Measurements from ENCODE around the gene IFI27.
"Not testable (repeated sequence)": the region's sequence is repeated elsewhere in the genome, so short reads cannot be mapped to it uniquely, and the experiment has no call there.

The IFI27 gene

DNA sequence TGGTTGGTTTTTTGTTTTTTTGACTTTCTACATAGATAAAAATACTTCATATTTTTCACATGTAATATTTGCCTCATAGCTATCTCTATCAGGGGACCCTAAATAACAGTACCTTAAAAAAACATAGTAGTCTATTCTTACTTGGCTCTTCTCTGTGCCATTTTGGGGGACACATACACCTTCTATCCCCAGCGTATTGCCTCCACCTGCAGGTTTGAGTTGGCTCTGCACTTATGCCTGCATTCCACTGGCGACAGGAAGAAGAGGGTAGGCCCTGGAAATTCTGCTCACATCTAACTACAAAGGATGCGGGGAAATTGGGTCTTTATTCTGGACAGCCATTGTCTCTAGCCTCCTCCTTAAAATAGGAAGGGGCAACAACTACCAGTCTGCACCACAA, 32.7 kb downstream of the IFI27 start:
- H3K4me1 Mint-ChIP-seq = no peaks in the 10 kb centered on the region
- H3K27ac Mint-ChIP-seq = no peak overlapping the region
- no peaks in the 10 kb centered on the region for H3K9me3 Mint-ChIP-seq
- peaks cover 19% of the 10 kb centered on the region for H3K27me3 Mint-ChIP-seq (ENCODE audit: low read depth)
- TF ChIP-seq, protein P1, sequence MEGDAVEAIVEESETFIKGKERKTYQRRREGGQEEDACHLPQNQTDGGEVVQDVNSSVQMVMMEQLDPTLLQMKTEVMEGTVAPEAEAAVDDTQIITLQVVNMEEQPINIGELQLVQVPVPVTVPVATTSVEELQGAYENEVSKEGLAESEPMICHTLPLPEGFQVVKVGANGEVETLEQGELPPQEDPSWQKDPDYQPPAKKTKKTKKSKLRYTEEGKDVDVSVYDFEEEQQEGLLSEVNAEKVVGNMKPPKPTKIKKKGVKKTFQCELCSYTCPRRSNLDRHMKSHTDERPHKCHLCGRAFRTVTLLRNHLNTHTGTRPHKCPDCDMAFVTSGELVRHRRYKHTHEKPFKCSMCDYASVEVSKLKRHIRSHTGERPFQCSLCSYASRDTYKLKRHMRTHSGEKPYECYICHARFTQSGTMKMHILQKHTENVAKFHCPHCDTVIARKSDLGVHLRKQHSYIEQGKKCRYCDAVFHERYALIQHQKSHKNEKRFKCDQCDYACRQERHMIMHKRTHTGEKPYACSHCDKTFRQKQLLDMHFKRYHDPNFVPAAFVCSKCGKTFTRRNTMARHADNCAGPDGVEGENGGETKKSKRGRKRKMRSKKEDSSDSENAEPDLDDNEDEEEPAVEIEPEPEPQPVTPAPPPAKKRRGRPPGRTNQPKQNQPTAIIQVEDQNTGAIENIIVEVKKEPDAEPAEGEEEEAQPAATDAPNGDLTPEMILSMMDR (IDR thresholded peaks at IDR 0.05; ENCODE audit: unreplicated experiment in 3 of 3) = peak; percentile 19 to 32 (median 21)
- H3K36me3 Mint-ChIP-seq (ENCODE audit: low read depth) = no peaks in the 10 kb centered on the region
- no peak overlapping the region for H3K4me3 Mint-ChIP-seq

DNA sequence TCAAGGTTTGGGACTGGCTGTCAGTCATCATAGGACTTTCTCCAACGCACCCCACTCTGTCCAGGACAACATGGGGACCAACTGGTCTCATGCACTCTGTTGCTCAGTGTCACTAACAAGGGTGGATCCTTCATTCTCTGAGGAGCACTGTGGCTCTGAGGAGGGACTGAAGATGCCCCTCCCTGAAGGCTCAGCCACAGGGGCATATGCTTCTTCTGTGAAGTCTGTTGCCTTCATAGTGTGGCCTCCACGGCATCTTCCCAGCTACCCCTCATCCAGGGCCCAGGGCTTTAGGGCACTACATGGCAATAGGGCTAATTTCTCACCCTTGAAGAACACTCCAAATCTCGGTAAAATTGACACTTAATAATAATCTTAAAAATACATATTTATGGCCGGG, 33.2 kb downstream of the IFI27 start:
- Mint-ChIP-seq H3K27ac (no peak overlapping the region), H3K27me3 (ENCODE audit: low read depth) (peaks cover 20% of the 10 kb centered on the region), H3K4me3 (no peak overlapping the region), H3K36me3 (ENCODE audit: low read depth) (no peaks in the 10 kb centered on the region), H3K4me1 (no peaks in the 10 kb centered on the region), H3K9me3 (no peaks in the 10 kb centered on the region)
- TF ChIP-seq, protein P1 (IDR thresholded peaks at IDR 0.05; ENCODE audit: unreplicated experiment in 3 of 3) = no peak

DNA sequence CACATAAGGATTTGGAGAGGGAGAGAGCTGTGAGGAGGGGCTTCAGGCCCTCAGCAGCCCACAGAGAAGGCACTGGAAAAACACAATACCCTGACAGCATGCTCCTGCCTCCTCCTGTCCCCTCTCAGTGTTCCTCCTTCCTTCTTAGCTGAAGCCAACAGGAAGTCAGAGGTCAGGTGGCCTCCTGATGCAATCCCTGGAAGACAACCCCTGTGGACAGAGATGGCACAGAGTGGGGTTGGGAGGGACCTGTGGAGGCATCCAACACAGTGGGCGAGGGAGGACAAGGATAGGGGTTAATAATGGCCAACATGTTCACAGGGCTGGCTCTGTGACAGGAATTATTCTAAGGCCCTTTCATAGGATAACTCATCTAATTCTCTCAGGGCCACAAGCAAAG, 34.2 kb downstream of the IFI27 start:
- Mint-ChIP-seq H3K4me3 (no peak overlapping the region), H3K36me3 (ENCODE audit: low read depth) (no peaks in the 10 kb centered on the region), H3K9me3 (peaks cover 4% of the 10 kb centered on the region), H3K27me3 (ENCODE audit: low read depth) (peaks cover 23% of the 10 kb centered on the region), H3K27ac (no peak overlapping the region), H3K4me1 (no peaks in the 10 kb centered on the region)
- TF ChIP-seq, protein P1 (IDR thresholded peaks at IDR 0.05; ENCODE audit: unreplicated experiment in 3 of 3) = no peak

DNA sequence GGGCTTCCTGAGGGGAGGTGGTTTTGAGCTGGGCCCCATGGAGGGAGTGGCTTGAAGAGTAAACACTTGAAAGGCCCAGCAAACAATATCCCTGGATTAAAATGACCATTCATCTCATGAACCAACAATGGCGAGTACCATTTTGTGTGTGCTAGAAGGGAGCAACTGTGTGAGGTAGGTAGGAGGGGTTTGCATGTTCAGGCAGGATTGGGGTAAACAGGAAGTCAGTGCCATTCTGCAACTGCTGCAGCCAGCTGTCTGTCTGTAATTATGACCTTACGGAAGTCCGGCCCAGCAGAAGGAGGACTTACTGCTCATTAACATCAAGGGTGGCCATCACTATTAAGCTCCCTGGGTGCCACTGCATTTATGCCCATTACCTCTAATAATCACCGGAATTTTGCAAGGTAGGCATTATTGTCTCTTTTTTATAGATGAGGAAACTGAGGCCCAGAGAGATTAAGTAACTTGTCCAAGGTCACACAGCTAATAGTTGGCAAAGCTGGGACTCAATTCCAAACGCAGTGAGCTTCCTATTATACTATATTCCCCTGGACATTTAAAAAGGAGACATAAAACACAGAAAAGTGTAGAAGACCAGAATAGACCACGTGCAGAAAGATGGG, 35.5 kb downstream of the IFI27 start:
- peaks cover 21% of the 10 kb centered on the region for H3K27me3 Mint-ChIP-seq (ENCODE audit: low read depth)
- H3K36me3 Mint-ChIP-seq (ENCODE audit: low read depth) = no peaks in the 10 kb centered on the region
- TF ChIP-seq, protein P1 (IDR thresholded peaks at IDR 0.05; ENCODE audit: unreplicated experiment in 3 of 3) = no peak
- H3K4me1 Mint-ChIP-seq = no peaks in the 10 kb centered on the region
- no peak overlapping the region for H3K4me3 Mint-ChIP-seq
- H3K9me3 Mint-ChIP-seq = peaks cover 5% of the 10 kb centered on the region
- H3K27ac Mint-ChIP-seq = no peak overlapping the region

DNA sequence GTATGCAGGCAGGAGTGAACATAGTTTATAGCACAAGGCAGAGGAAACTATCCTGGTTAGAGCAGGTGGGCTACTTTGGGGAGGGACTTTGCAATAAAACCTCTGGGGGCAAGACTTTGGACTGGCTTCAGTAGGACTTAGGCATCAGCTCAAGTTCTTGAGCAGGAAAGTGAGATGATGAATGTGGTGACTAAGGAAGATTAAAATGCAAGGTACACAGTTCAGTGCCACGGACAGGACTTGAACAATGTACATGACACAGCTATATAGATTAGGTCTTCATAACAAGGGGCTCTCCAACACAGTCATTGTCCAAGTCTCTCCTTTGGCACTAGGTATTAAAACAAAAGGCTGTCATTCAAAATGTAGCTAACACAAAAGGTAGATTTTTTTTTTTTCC, 42.1 kb downstream of the IFI27 start:
- Mint-ChIP-seq H3K4me3 (no peak overlapping the region), H3K4me1 (no peaks in the 10 kb centered on the region), H3K27me3 (ENCODE audit: low read depth) (peaks cover 28% of the 10 kb centered on the region), H3K36me3 (ENCODE audit: low read depth) (no peaks in the 10 kb centered on the region), H3K9me3 (peaks cover 12% of the 10 kb centered on the region), H3K27ac (no peak overlapping the region)
- TF ChIP-seq, protein P1 (IDR thresholded peaks at IDR 0.05; ENCODE audit: unreplicated experiment in 3 of 3) = no peak

DNA sequence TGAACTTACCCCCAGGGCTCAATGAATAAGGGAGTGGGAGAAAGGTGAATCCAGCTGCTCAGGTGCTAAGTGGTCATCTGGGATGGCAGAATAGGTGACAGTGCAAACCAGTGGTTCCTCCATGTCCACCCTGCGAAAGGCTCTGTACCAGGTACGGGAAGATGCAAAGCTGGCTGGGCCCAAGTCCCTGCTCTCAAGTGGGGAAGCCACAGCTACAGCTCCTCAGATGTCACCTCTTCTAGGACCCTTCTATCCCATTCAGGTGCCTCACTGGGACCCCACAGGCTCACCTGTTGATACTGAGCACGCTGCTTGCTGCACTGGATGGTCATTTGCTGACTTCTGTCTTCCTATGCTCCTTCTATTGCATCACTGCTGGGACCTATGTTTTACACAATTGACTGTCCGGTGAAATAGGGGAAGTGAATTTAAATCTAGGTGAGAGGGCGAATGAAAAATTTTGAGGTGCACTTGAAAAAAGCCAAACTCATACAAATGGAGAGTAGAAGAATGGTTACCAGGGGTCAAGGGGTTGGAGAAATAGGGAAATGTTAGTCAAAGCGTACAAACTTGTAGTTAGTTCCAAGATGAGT, 43.3 kb downstream of the IFI27 start:
- H3K9me3 Mint-ChIP-seq = peaks cover 12% of the 10 kb centered on the region
- no peaks in the 10 kb centered on the region for H3K4me1 Mint-ChIP-seq
- no peaks in the 10 kb centered on the region for H3K36me3 Mint-ChIP-seq (ENCODE audit: low read depth)
- TF ChIP-seq, protein P1 (IDR thresholded peaks at IDR 0.05; ENCODE audit: unreplicated experiment in 3 of 3) = no peak
- no peak overlapping the region for H3K4me3 Mint-ChIP-seq
- no peak overlapping the region for H3K27ac Mint-ChIP-seq
- peaks cover 26% of the 10 kb centered on the region for H3K27me3 Mint-ChIP-seq (ENCODE audit: low read depth)

DNA sequence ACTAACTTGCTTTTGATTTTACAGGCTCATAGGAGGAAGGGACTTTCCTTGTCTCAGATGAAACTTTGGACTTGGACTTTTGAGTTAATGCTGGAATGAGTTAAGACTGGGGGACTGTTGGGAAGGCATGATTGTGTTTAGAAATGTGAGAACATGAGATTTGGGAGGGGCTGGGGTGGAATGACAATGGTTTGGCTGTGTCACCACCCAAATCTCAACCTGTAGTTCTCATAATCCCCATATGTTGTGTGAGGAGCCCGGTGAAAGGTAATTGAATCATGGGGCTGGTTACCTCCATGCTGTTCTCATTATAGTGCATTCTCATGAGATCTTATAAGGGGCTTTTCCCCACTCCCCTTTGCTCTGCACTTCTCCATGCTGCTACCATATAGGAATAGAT, 45.6 kb downstream of the IFI27 start:
- H3K4me3 Mint-ChIP-seq; H3K36me3 Mint-ChIP-seq (ENCODE audit: low read depth); H3K9me3 Mint-ChIP-seq; H3K27ac Mint-ChIP-seq; H3K4me1 Mint-ChIP-seq: not testable (repeated sequence)
- peaks cover 23% of the 10 kb centered on the region for H3K27me3 Mint-ChIP-seq (ENCODE audit: low read depth)
